Panc1 (cell line): Measurements from ENCODE around the gene TANK. TPM values are rescaled to one million over a fixed set of nuclear protein-coding genes. Genes with fewer than 3 reads are reported as not detected.
"Not testable (repeated sequence)": the region's sequence is repeated elsewhere in the genome, so short reads cannot be mapped to it uniquely, and the experiment has no call there.

Source experiments
- ATAC-seq: fragments of 200-7000 bp; cut with Tn5 transposase; 2 replicates; pipeline ENCODE4 v1.9.1; 2020; ENCODE audit warnings: mild to moderate bottlenecking, moderate library complexity
- BruUV-seq: library from RNA; stranded (reverse); fragments of 400-500 nt; replicated peaks from 2 replicates; lab custom pipeline; 2021; lab: Mats Ljungman, UMichigan
- CTCF ChIA-PET: fragments of 300-600 bp; sonication (Branson Sonifier 250); formaldehyde crosslinking; loops from one replicate; lab custom pipeline; 2022; ENCODE audit warnings: antibody characterized with exemption; lab: Charles Lee
- POLR2A ChIA-PET: fragments of 300-600 bp; sonication (Branson Sonifier 250); formaldehyde crosslinking; loops from one replicate; lab custom pipeline; 2022; ENCODE audit warnings: antibody characterized with exemption; lab: Charles Lee
- DNase-seq: peaks from one replicate; pipeline ENCODE4 v3.0.0-alpha.2; 2010; ENCODE audit warnings: low read depth, low spot score
- H3K27ac ChIP-seq: 2 replicates; pipeline ENCODE4 v1.5.1; 2011; ENCODE audit warnings: mild to moderate bottlenecking, low read length, inconsistent platforms
- H3K27me3 ChIP-seq: fragments of 200-500 bp; sonication (Bioruptor generic); 2 replicates; pipeline ENCODE4 v1.6.0; 2014; ENCODE audit warnings: low read length, inconsistent platforms; ENCODE audit not compliant: control insufficient read depth, insufficient read depth
- H3K36me3 ChIP-seq: fragments of 200-500 bp; sonication (Bioruptor generic); 2 replicates; pipeline ENCODE4 v1.5.1; 2014; ENCODE audit warnings: inconsistent platforms, mild to moderate bottlenecking, low read length, moderate library complexity; ENCODE audit not compliant: control insufficient read depth, insufficient read depth
- H3K4me1 ChIP-seq: 2 replicates; pipeline ENCODE4 v1.5.1; 2011; ENCODE audit warnings: inconsistent platforms, mild to moderate bottlenecking, low read length, moderate library complexity; ENCODE audit not compliant: control insufficient read depth, insufficient read depth
- H3K4me3 ChIP-seq, 2 experiments: 2 replicates each; pipeline ENCODE4 v1.5.1; 2011 to 2012; ENCODE audit warnings: low read depth in 2 of 2, low read length in 2 of 2, mild to moderate bottlenecking in 2 of 2, inconsistent platforms in 1 of 2, moderate library complexity in 1 of 2
- H3K9me3 ChIP-seq: fragments of 200-500 bp; sonication (Bioruptor generic); 2 replicates; pipeline ENCODE4 v1.5.1; 2014; ENCODE audit warnings: low read depth, mild to moderate bottlenecking, inconsistent platforms, low read length, moderate library complexity; ENCODE audit not compliant: control insufficient read depth, insufficient read depth
- SIN3A ChIP-seq: IDR thresholded peaks from 2 replicates; pipeline ENCODE4 v1.6.1; 2012; ENCODE audit warnings: low read depth, mild to moderate bottlenecking, low read length, moderate library complexity, borderline replicate concordance; ENCODE audit not compliant: insufficient read depth
- in situ Hi-C: cut with HindIII; loops from 2 replicates; pipeline ENCODE4 v1.10.0; 2016; ENCODE audit warnings: low sequenced_read_pairs, low pct_unique_long_range_greater_than_20kb
- intact Hi-C: fragments of 100-400 bp; cut with micrococcal nuclease; formaldehyde crosslinking; loops from one replicate; pipeline ENCODE4 v1.10.0; 2022; ENCODE audit not compliant: unreplicated experiment
- total RNA-seq: library from RNA; stranded (reverse); gene quantifications from one replicate; pipeline ENCODE4 v1.2.1, GENCODE V29; 2021; ENCODE audit not compliant: unreplicated experiment
- TF ChIP-seq, protein P1 (sequence below): fragments of 450-650 bp; IDR thresholded peaks from 2 replicates; pipeline ENCODE4 v1.5.1; 2017; ENCODE audit warnings: mild to moderate bottlenecking

The TANK gene
- total RNA-seq, 1 experiment from 2014 or later, result 36.0 TPM

DNA sequence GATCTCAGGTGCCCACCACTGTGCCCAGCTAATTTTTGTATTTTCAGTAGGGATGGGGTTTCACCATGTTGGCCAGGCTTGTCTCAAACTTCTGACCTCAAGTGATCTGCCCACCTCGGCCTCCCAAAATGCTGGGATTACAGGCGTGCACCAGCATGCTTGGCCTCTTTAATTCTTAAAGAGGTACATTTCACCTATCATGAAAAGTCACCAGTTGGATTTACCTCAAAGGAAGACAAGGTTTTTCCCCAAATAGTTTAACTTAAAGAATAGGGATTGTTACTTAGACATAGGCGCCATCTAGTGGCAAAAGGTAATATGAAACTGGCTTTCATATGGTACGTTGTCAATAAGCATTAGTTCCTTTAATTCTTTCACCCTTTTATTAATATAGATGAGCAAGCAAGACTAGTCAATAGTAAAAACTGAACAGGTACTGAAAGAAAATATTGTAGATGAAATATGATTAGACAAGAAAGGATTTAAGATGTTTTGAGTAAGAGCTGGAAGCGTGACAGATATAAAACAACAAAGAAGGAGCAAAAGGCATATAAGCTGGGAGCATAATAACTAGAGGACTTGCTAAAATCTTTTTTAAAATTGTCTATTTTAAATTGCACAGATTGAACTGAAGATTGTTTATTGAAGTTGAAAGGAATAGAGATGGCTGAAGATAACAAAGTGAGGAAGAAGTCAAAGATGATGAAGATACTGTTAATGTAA, 113.0 kb downstream of the TANK start:
- CTCF ChIA-PET, result no interaction called here
- BruUV-seq, result no TSS peak
- H3K27ac ChIP-seq, result no peak overlapping the region
- POLR2A ChIA-PET, result interaction anchor here (0.6 kb wide), 1 partner anchor 35 kb away, joined by 4 read pairs; the partner anchor contains the start of gene PSMD14
- H3K9me3 ChIP-seq, result no peaks in the 10 kb centered on the region
- TF ChIP-seq, protein P1, sequence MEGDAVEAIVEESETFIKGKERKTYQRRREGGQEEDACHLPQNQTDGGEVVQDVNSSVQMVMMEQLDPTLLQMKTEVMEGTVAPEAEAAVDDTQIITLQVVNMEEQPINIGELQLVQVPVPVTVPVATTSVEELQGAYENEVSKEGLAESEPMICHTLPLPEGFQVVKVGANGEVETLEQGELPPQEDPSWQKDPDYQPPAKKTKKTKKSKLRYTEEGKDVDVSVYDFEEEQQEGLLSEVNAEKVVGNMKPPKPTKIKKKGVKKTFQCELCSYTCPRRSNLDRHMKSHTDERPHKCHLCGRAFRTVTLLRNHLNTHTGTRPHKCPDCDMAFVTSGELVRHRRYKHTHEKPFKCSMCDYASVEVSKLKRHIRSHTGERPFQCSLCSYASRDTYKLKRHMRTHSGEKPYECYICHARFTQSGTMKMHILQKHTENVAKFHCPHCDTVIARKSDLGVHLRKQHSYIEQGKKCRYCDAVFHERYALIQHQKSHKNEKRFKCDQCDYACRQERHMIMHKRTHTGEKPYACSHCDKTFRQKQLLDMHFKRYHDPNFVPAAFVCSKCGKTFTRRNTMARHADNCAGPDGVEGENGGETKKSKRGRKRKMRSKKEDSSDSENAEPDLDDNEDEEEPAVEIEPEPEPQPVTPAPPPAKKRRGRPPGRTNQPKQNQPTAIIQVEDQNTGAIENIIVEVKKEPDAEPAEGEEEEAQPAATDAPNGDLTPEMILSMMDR, result peak; percentile 75
- no peak for TF ChIP-seq SIN3A
- in situ Hi-C loops (no loop called here), intact Hi-C loops (loop anchor here (1.0 to 2.0 kb wide), 2 partner anchors 23 to 50 kb away; no protein-coding TSS in a partner anchor)
- no peaks in the 10 kb centered on the region for H3K27me3 ChIP-seq
- no peak overlapping the region for H3K4me3 ChIP-seq
- H3K4me1 ChIP-seq, result no peaks in the 10 kb centered on the region
- ATAC-seq (peak; percentile 80), DNase-seq (peak; percentile 39)
- no peaks in the 10 kb centered on the region for H3K36me3 ChIP-seq

- CTCF ChIA-PET, intact Hi-C loops, H3K27me3 ChIP-seq, in situ Hi-C loops, DNase-seq, BruUV-seq, H3K4me3 ChIP-seq, H3K27ac ChIP-seq, H3K36me3 ChIP-seq, ATAC-seq, H3K4me1 ChIP-seq, H3K9me3 ChIP-seq: not testable (repeated sequence)
- POLR2A ChIA-PET, result interaction anchor here (0.6 kb wide), 1 partner anchor 45 kb away, joined by 5 read pairs; no protein-coding TSS in a partner anchor
Observed at GRCh38 chr2:161278564-161279229, 118.5 kb downstream of the TANK start.

- intact Hi-C loops, H3K9me3 ChIP-seq, DNase-seq, in situ Hi-C loops, BruUV-seq, H3K27me3 ChIP-seq, H3K4me1 ChIP-seq, H3K36me3 ChIP-seq, ATAC-seq, H3K4me3 ChIP-seq, H3K27ac ChIP-seq, CTCF ChIA-PET: not testable (repeated sequence)
- POLR2A ChIA-PET, result interaction anchor here (0.6 kb wide), 1 partner anchor 46 kb away, joined by 5 read pairs; no protein-coding TSS in a partner anchor
Observed at GRCh38 chr2:161279230-161279815, 119.1 kb downstream of the TANK start.

GRCh38 chr2:161280906-161281323, 120.7 kb downstream of the TANK start:
- BruUV-seq, ATAC-seq, H3K27me3 ChIP-seq, H3K27ac ChIP-seq, H3K36me3 ChIP-seq, CTCF ChIA-PET, POLR2A ChIA-PET, H3K9me3 ChIP-seq, DNase-seq, intact Hi-C loops, H3K4me1 ChIP-seq, in situ Hi-C loops, H3K4me3 ChIP-seq: not testable (repeated sequence)
- TF ChIP-seq, protein P1, result peak; percentile 70

DNA sequence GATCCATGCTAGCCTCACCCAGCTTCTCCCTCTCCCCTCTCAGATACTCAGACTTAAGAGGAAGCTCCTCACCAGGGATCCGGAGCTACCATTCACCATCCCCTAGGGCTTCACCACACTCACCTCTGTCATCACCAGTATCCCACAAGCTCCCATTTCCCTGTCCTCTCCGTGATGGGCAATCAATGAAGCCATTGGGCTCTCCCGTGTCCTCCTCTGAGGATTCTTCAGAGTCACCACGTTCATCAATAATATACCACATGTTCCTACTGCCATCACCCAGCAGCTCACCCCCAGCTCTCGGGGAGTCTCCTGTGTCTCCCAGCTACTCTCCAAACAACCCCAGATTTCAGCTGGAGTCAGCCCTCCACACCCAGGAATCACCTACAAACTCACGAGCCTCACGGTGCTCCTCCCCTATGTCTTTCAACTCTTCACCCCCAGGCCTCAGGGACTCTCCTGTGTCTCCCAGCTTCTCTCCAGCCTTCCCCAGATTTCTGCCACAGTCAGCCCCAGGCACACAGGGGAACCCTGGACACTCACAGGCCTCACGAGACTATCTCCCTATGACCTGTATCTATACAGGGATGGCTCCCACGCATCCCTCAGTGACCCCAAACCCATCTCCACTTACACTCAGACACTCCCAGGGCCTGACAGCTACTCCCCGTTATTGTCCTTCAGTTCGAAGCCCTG, 121.5 kb downstream of the TANK start:
- in situ Hi-C loops, H3K4me3 ChIP-seq, BruUV-seq, ATAC-seq, H3K36me3 ChIP-seq, H3K27ac ChIP-seq, CTCF ChIA-PET, intact Hi-C loops, POLR2A ChIA-PET, H3K27me3 ChIP-seq, DNase-seq, H3K4me1 ChIP-seq, H3K9me3 ChIP-seq: not testable (repeated sequence)
